ENCODE results near the gene RNASEL.

- TF ChIP-seq POLR2A (IDR thresholded peaks at IDR 0.05; ENCODE audit: low read depth, low read length) (no peak), USF2 (IDR thresholded peaks at IDR 0.05; ENCODE audit: low read depth, low read length) (no peak), CTCF (conservative IDR thresholded peaks at IDR 0.05; ENCODE audit: low read depth, low read length) (no peak)
Measured at GRCh38 chr1:182637769-182638168, 48.7 kb upstream of the RNASEL start.
